ENCODE measurements around the gene CCDC188. TPM values are rescaled to one million over a fixed set of nuclear protein-coding genes. Genes with fewer than 3 reads are reported as not detected.

CCDC188 gene
- total and polyA plus RNA-seq, 4 donors = not detected

GRCh38 chr22:20124083-20124787 is 26.6 kb downstream of the CCDC188 start:
- DNase-seq (ENCODE audit: low spot score) = no peak
- no peak for TF ChIP-seq NR2F2 (IDR thresholded peaks at IDR 0.05)
- no peak for TF ChIP-seq JUND (IDR thresholded peaks at IDR 0.05)
- TF ChIP-seq EGR1 (IDR thresholded peaks at IDR 0.05; ENCODE audit: low read depth in 2 of 2) = no peak
- TF ChIP-seq SP1 (IDR thresholded peaks at IDR 0.05) = no peak
- no peak for TF ChIP-seq FOXA2 (IDR thresholded peaks at IDR 0.05)
- TF ChIP-seq HNF4A (conservative IDR thresholded peaks at IDR 0.05) = no peak
- no peak for TF ChIP-seq RXRA (IDR thresholded peaks at IDR 0.05)
- no peak for TF ChIP-seq CTCF (IDR thresholded peaks at IDR 0.05; ENCODE audit: low read depth, low read length, missing input control)
- no peak for TF ChIP-seq TAF1 (conservative IDR thresholded peaks at IDR 0.05)
- TF ChIP-seq REST (IDR thresholded peaks at IDR 0.05) = no peak
- TF ChIP-seq RAD21 (IDR thresholded peaks at IDR 0.05) = no peak
- TF ChIP-seq FOXA1 (IDR thresholded peaks at IDR 0.05) = no peak
- no peak for TF ChIP-seq ATF3 (IDR thresholded peaks at IDR 0.05)
- TF ChIP-seq MAX (IDR thresholded peaks at IDR 0.05) = no peak
- no peak for TF ChIP-seq GABPA (IDR thresholded peaks at IDR 0.05 in 1 of 2, conservative IDR thresholded peaks at IDR 0.05 in 1 of 2)
- no peak for TF ChIP-seq HNF4G (IDR thresholded peaks at IDR 0.05)
- no peak for TF ChIP-seq ZBTB33 (IDR thresholded peaks at IDR 0.05)
- TF ChIP-seq YY1 (IDR thresholded peaks at IDR 0.05) = no peak
- no peaks in the 10 kb centered on the region for H3K27me3 ChIP-seq (ENCODE audit: control insufficient read depth in 4 of 4, insufficient read depth in 4 of 4, low read length in 3 of 4)
- H3K9ac ChIP-seq (ENCODE audit: low read depth in 1 of 2, low read length in 2 of 2) = no peak overlapping the region
- H3K9me3 ChIP-seq (ENCODE audit: control insufficient read depth in 4 of 4, low read length in 3 of 4) = no peaks in the 10 kb centered on the region
- 94% methylated on average over 11 of the region's 11 CpGs for WGBS
- no peak overlapping the region for H3K4me3 ChIP-seq (ENCODE audit: low read depth in 1 of 3, low read length in 3 of 3)
- H3K27ac ChIP-seq (ENCODE audit: low read depth in 1 of 2, low read length in 2 of 2) = no peak overlapping the region
- peaks cover 9 to 41% (median 19%) of the 10 kb centered on the region in 4 donors for H3K36me3 ChIP-seq (ENCODE audit: control insufficient read depth in 4 of 4, insufficient read depth in 3 of 4, low read depth in 1 of 4, low read length in 3 of 4)
- peaks cover 5 to 71% (median 54%) of the 10 kb centered on the region in 4 donors for H3K4me1 ChIP-seq (ENCODE audit: control insufficient read depth in 4 of 4, insufficient read depth in 4 of 4, low read length in 3 of 4)

All from liver (tissue), 9 donors.